Progenitor cell of endocrine pancreas (in vitro differentiated cells): ENCODE results near the gene PPP2R2B. TPM values are rescaled to one million over a fixed set of nuclear protein-coding genes. Genes with fewer than 3 reads are reported as not detected.

ENCODE experiments used
- DNase-seq: peaks from one replicate; pipeline ENCODE4 v3.0.0; 2021; ENCODE audit warnings: low spot score; ENCODE audit not compliant: unreplicated experiment
- H3K27ac Mint-ChIP-seq: 2 replicates; pipeline ENCODE4 v1.8.0; 2021; ENCODE audit warnings: mild to moderate bottlenecking, moderate library complexity, mixed read lengths
- H3K27me3 Mint-ChIP-seq: 2 replicates; pipeline ENCODE4 v1.8.0; 2021; ENCODE audit warnings: mixed read lengths
- H3K36me3 Mint-ChIP-seq: 2 replicates; pipeline ENCODE4 v1.8.0; 2022; ENCODE audit warnings: mixed read lengths; ENCODE audit not compliant: insufficient read depth
- H3K4me1 Mint-ChIP-seq: 2 replicates; pipeline ENCODE4 v1.8.0; 2021; ENCODE audit warnings: low read depth, mixed read lengths
- H3K4me3 Mint-ChIP-seq: 2 replicates; pipeline ENCODE4 v1.8.0; 2021; ENCODE audit warnings: low read depth, mild to moderate bottlenecking, moderate library complexity, mixed read lengths
- H3K9me3 Mint-ChIP-seq: 2 replicates; pipeline ENCODE4 v1.8.0; 2021; ENCODE audit warnings: low read depth, mixed read lengths
- CTCF ChIP-seq: fragments of 200-600 bp; sonication (generic); IDR thresholded peaks from one replicate; pipeline ENCODE4 v1.5.0; 2021; ENCODE audit warnings: antibody characterized with exemption, mild to moderate bottlenecking; ENCODE audit not compliant: unreplicated experiment
- total RNA-seq: library from RNA; stranded (reverse); gene quantifications from 2 replicates; pipeline ENCODE4 v1.2.1, GENCODE V29; 2021

PPP2R2B gene
- total RNA-seq, 1 donor from 2014 or later: 1.8 TPM

- no peak for TF ChIP-seq CTCF
- Mint-ChIP-seq H3K27ac (no peak overlapping the region), H3K27me3 (peaks cover 4% of the 10 kb centered on the region), H3K9me3 (no peaks in the 10 kb centered on the region), H3K36me3 (no peaks in the 10 kb centered on the region), H3K4me3 (no peak overlapping the region), H3K4me1 (peaks cover 3% of the 10 kb centered on the region)
- no peak for DNase-seq
These were observed 158.4 kb downstream of the PPP2R2B start for GRCh38 chr5:146720107-146720506.

DNA sequence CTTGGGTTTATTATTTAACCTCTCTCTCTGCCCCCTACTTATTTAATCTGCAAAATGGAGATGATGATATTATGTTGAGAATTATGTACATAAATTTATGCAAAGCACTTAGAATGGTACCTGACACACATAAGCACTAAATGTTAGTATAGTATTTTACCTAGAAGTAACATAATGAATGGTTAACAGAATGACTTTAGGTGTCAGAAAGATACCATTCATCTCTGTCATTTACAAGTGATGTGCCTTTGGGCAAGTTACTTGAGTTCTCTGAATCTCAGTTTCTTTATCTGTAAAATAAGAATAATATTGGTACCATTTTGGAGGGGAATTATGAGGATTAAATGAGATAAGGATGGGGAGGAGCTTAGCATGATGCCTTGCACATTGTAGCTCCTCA lies 159.4 kb downstream of the PPP2R2B start:
- Mint-ChIP-seq H3K27me3 (peaks cover 4% of the 10 kb centered on the region), H3K4me1 (peaks cover 3% of the 10 kb centered on the region), H3K36me3 (no peaks in the 10 kb centered on the region), H3K9me3 (no peaks in the 10 kb centered on the region), H3K4me3 (no peak overlapping the region), H3K27ac (no peak overlapping the region)
- no peak for TF ChIP-seq CTCF
- DNase-seq: no peak

DNA sequence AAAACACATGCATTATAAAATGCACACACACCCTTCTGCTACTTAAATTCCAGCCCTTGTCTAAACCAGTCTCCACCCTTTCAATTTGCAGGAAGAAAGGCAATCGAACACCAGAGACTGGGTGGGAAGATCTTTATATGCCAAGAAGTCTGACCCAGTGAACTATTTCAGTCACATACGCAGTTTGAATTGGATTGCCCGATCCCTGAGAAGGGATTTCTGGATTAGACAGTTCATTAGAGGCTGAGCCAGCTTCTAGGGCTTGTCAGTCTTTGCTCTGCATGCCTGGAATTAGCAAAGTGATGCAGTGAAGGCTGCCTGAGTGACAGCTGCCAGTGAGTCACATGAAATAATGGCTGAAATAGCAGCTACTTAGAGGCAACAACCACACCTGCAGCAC lies 159.9 kb downstream of the PPP2R2B start:
- TF ChIP-seq CTCF: no peak
- H3K36me3 Mint-ChIP-seq: no peaks in the 10 kb centered on the region
- H3K27me3 Mint-ChIP-seq: peaks cover 4% of the 10 kb centered on the region
- no peak for DNase-seq
- no peaks in the 10 kb centered on the region for H3K9me3 Mint-ChIP-seq
- H3K4me3 Mint-ChIP-seq: no peak overlapping the region
- H3K4me1 Mint-ChIP-seq: peaks cover 3% of the 10 kb centered on the region
- H3K27ac Mint-ChIP-seq: no peak overlapping the region

GRCh38 chr5:146717951-146718350 lies 160.6 kb downstream of the PPP2R2B start:
- Mint-ChIP-seq H3K4me3 (no peak overlapping the region), H3K27ac (no peak overlapping the region), H3K4me1 (peaks cover 3% of the 10 kb centered on the region), H3K36me3 (no peaks in the 10 kb centered on the region), H3K27me3 (peaks cover 4% of the 10 kb centered on the region), H3K9me3 (no peaks in the 10 kb centered on the region)
- no peak for DNase-seq
- no peak for TF ChIP-seq CTCF

- TF ChIP-seq CTCF: no peak
- no peaks in the 10 kb centered on the region for H3K36me3 Mint-ChIP-seq
- H3K27me3 Mint-ChIP-seq: peaks cover 4% of the 10 kb centered on the region
- no peak overlapping the region for H3K4me3 Mint-ChIP-seq
- no peaks in the 10 kb centered on the region for H3K9me3 Mint-ChIP-seq
- no peak for DNase-seq
- H3K27ac Mint-ChIP-seq: no peak overlapping the region
- H3K4me1 Mint-ChIP-seq: peaks cover 3% of the 10 kb centered on the region
These were observed 161.9 kb downstream of the PPP2R2B start for GRCh38 chr5:146716636-146717035.

DNA sequence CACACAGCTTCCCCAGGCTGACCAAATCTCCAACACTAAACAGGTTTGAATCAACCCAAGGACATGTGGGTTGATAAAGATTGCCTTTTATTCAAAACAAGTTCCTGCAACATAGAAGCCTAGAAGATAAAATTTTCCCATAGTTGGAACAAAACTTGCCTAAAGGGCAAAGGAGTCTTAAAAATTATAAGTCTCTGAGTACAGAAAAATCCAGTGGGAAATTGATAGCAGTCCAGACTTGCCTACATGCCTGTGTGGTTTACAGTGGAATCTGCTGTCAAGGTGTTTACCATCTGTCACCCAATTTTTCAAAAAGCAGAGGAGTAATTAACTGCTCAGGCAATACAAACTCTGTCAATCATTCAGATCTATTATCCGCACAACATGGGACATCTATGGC lies 168.2 kb downstream of the PPP2R2B start:
- DNase-seq: no peak
- no peak for TF ChIP-seq CTCF

More for the DNA sequence above, 168.2 kb downstream of the PPP2R2B start:
- no peaks in the 10 kb centered on the region for H3K27me3 Mint-ChIP-seq
- no peak overlapping the region for H3K27ac Mint-ChIP-seq
- no peaks in the 10 kb centered on the region for H3K4me1 Mint-ChIP-seq
- H3K9me3 Mint-ChIP-seq: no peaks in the 10 kb centered on the region
- H3K4me3 Mint-ChIP-seq: no peak overlapping the region
- H3K36me3 Mint-ChIP-seq: no peaks in the 10 kb centered on the region
